T-helper 2 cell treated with Interferon-gamma antibody and Interleukin-4, amounts not matched to agents 5 μg/mL and 100 μg/mL, for 36 hours (primary cell): Measurements from ENCODE around the gene DENND5A.
"Not testable (repeated sequence)": the region's sequence is repeated elsewhere in the genome, so short reads cannot be mapped to it uniquely, and the experiment has no call there.

ENCODE experiments used
- DNase-seq: peaks from one replicate; pipeline ENCODE4 v3.0.0; 2021; ENCODE audit warnings: low spot score
- H3K27ac Mint-ChIP-seq: one replicate; pipeline ENCODE4 v1.8.0; 2021; ENCODE audit warnings: mild to moderate bottlenecking, mixed read lengths
- H3K27me3 Mint-ChIP-seq: one replicate; pipeline ENCODE4 v1.8.0; 2021; ENCODE audit warnings: low read depth, mixed read lengths
- H3K36me3 Mint-ChIP-seq: one replicate; pipeline ENCODE4 v1.8.0; 2021; ENCODE audit warnings: low read depth, mixed read lengths
- H3K4me1 Mint-ChIP-seq: one replicate; pipeline ENCODE4 v1.8.0; 2021; ENCODE audit warnings: low read depth, mixed read lengths
- H3K4me3 Mint-ChIP-seq: one replicate; pipeline ENCODE4 v1.8.0; 2022; ENCODE audit warnings: mild to moderate bottlenecking, moderate library complexity, mixed read lengths
- H3K9me3 Mint-ChIP-seq: one replicate; pipeline ENCODE4 v1.8.0; 2021; ENCODE audit warnings: mixed read lengths

Gene DENND5A

DNA sequence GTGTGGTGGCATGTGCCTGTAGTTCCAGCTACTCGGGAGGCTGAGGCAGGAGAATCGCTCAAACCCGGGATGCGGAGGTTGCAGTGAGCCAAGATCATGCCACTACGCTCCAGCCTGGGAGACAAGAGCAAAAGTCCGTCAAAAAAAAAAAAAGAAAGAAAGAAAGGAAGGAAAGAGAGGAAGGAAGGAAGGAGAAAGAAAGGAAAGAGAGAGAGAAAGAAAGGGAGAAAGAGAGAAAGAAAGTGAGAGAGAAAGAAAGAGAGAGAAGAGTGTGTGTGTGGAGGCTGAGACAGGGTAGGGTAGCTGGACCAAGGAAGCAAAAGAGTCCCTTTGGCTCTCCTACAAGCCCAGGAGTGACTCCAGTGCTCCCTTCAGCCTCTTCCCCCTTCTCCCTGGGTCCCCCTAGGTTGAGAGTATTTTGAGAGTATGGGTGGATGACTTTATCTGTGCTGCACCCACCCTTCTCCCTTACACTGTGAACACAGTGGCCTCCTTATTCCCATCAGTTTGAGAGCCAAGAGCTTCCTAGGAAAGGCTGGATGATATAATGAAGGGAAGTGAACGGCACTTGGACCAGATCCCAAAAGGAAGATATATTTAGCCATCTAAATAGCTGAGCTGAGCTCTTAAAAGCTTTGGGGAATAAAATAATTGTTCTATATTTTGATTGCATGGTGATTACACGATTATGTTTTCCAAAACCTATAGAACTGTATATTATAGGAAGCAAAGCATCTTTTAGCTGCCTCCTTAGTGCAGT, 9.5 kb upstream of the DENND5A start:
- DNase-seq = no peak
- peaks cover 4% of the 10 kb centered on the region for H3K4me1 Mint-ChIP-seq
- peaks cover 5% of the 10 kb centered on the region for H3K36me3 Mint-ChIP-seq
- H3K9me3 Mint-ChIP-seq = no peaks in the 10 kb centered on the region
- H3K27me3 Mint-ChIP-seq = peaks cover 12% of the 10 kb centered on the region
- no peak overlapping the region for H3K27ac Mint-ChIP-seq
- H3K4me3 Mint-ChIP-seq = no peak overlapping the region

GRCh38 chr11:9273376-9274336, 8.5 kb upstream of the DENND5A start:
- Mint-ChIP-seq H3K4me1 (peaks cover 4% of the 10 kb centered on the region), H3K36me3 (peaks cover 5% of the 10 kb centered on the region), H3K9me3 (no peaks in the 10 kb centered on the region), H3K4me3 (no peak overlapping the region), H3K27ac (no peak overlapping the region), H3K27me3 (peaks cover 17% of the 10 kb centered on the region)
- no peak for DNase-seq

GRCh38 chr11:9269492-9270013, 4.4 kb upstream of the DENND5A start:
- H3K27ac Mint-ChIP-seq = no peak overlapping the region
- H3K4me3 Mint-ChIP-seq = no peak overlapping the region
- H3K27me3 Mint-ChIP-seq = peaks cover 41% of the 10 kb centered on the region
- H3K4me1 Mint-ChIP-seq = peaks cover 9% of the 10 kb centered on the region
- DNase-seq = no peak
- no peaks in the 10 kb centered on the region for H3K9me3 Mint-ChIP-seq
- H3K36me3 Mint-ChIP-seq = no peaks in the 10 kb centered on the region

DNA sequence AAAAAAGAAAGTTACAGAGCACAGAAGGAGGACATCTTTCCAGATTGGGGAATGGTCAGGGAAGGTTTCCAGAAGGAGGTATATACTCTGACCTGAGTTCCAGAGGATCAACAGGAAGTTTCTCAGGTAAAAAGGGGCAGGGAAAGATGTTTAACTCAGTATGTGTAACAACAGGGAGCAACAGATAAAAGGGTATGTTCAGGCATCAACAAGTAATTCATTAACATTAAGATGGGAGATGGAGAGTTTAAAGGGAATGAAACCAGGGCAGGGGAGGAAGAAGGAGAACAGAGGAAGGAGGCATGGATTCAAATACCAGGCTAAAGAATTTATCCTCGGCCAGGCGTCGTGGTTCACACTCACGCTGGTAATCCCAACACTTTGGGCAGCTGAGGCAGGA, 2.5 kb upstream of the DENND5A start:
- H3K36me3 Mint-ChIP-seq = no peaks in the 10 kb centered on the region
- H3K27ac Mint-ChIP-seq = no peak overlapping the region
- H3K4me3 Mint-ChIP-seq = no peak overlapping the region
- H3K27me3 Mint-ChIP-seq = peaks cover 39% of the 10 kb centered on the region
- H3K9me3 Mint-ChIP-seq = no peaks in the 10 kb centered on the region
- no peak for DNase-seq
- H3K4me1 Mint-ChIP-seq = peaks cover 13% of the 10 kb centered on the region

DNA sequence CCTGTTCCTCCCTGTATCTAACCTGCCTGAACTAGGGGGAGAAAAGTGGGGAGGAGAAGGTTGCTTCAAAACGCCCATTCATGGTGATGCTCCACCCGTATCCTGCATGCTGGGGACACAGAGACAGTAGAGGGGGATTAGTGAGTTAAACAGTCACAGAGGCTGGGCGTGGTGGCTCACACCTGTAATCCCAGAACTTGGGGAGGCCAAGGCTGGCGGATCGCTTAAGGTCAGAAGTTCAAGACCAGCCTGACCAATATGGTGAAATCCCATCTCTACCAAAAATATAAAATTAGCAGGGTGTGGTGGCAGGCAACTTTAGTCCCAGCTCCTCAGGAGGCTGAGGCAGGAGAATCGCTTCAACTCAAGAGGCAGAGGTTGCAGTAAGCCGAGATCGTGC, 1.8 kb upstream of the DENND5A start:
- H3K4me1 Mint-ChIP-seq = peaks cover 19% of the 10 kb centered on the region
- peaks cover 36% of the 10 kb centered on the region for H3K27me3 Mint-ChIP-seq
- H3K4me3 Mint-ChIP-seq = no peak overlapping the region
- H3K36me3 Mint-ChIP-seq = no peaks in the 10 kb centered on the region
- H3K9me3 Mint-ChIP-seq = no peaks in the 10 kb centered on the region
- DNase-seq = no peak
- no peak overlapping the region for H3K27ac Mint-ChIP-seq

DNA sequence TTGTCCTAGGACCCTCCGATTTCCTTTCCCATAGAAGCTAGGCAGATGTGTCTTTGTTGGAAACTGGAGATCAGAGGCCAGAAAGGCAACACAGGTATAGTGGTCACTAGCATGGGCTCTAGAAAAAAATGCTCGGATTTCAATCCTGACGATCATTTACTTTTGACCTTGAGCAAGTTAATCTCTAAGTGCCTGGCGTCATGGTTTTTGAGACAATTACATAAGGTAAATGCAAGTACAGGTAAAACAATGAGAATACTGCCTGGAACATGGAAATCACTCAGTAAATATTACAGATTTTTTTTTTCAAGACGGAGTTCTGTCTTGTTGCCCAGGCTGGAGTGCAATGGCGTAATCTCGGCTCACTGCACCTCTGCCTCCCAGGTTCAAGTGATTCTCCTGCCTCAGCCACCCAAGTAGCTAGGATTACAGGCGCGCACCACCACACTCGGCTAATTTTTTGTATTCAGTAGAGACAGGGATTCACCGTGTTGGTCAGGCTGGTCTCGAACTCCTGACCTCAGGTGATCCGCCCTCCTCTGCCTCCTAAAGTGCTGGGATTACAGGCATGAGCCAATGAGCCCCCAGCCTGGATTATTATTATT, 1.1 kb upstream of the DENND5A start:
- Mint-ChIP-seq H3K4me3 (peak overlapping the region; percentile 81), H3K27me3 (peaks cover 33% of the 10 kb centered on the region), H3K4me1 (peaks cover 25% of the 10 kb centered on the region), H3K36me3 (peaks cover 3% of the 10 kb centered on the region), H3K27ac (peak overlapping the region; percentile 76), H3K9me3 (no peaks in the 10 kb centered on the region)
- no peak for DNase-seq

DNA sequence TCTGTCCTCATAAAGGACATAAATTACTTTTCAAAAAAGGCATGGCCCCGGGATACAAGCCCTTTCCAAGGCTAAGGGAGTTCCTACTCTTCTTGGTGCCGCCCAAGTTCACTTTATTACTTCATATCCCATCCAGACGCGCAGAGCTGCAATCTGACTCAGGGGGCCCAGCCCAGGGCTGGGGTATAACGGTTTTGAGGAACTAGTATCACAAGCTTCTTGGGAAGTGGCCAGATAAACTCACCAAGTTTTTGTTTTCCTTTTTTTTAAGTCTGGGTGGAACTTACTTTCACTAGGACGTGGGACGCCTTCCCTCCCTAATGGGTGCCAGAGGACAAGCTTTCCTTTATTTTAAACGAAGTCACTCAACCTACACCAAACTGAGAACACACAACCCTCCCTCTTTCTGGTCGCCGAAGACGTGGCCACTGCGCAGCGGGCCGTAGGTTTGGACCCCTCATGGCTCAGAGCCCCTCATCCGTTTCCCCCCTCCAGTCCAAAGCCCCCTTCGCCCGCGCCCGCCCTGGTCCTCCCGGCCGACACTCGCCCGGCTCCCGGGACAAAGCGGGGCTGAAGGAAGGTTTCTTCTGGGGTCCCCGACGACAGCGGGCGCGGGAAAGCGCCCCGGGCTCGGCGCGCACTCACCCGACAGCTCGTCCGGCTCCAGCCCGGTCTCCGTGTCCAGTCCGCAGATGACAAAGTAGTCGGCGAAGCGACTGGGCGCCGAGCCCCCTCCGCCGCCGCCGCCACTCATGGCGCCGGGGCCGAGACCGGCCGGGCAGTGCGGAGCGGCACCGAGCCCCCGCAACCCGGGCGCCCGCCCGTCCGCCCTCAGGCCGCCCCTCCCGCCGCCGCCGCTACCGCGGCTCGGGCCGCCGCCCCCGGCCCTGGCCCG, 587 bp downstream of the DENND5A start:
- H3K27ac Mint-ChIP-seq = peak overlapping the region; percentile 87
- peak overlapping the region; percentile 92 for H3K4me3 Mint-ChIP-seq
- no peaks in the 10 kb centered on the region for H3K9me3 Mint-ChIP-seq
- H3K27me3 Mint-ChIP-seq = peaks cover 29% of the 10 kb centered on the region
- H3K4me1 Mint-ChIP-seq = peaks cover 39% of the 10 kb centered on the region
- DNase-seq = peak; percentile 57
- peaks cover 3% of the 10 kb centered on the region for H3K36me3 Mint-ChIP-seq

DNA sequence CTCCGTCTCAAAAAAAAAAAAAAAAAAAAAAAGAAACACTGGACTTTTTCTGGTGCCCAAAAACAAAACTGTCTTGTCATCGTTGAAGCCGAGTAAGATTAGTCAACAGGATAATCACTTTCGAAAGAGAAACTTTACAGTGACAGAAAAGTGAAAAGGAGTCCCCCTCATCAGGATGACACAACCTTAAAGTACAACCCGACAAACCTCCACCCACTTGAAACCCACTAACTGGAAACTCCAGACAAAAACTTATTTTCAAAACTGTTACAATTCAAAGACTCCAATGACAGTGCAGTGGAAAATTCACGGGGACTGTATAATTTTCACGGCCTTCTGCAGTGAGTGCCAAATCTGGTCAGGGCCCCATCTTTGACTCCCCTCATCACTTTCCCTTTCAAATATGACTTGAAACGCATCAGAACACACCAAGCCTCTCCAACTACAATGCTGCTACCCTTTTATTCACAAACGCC, 1.3 kb downstream of the DENND5A start:
- H3K4me3 Mint-ChIP-seq = peak overlapping the region; percentile 92
- H3K4me1 Mint-ChIP-seq = peaks cover 39% of the 10 kb centered on the region
- peak overlapping the region; percentile 87 for H3K27ac Mint-ChIP-seq
- H3K36me3 Mint-ChIP-seq = peaks cover 3% of the 10 kb centered on the region
- peaks cover 24% of the 10 kb centered on the region for H3K27me3 Mint-ChIP-seq
- peak; percentile 73 for DNase-seq
- no peaks in the 10 kb centered on the region for H3K9me3 Mint-ChIP-seq

DNA sequence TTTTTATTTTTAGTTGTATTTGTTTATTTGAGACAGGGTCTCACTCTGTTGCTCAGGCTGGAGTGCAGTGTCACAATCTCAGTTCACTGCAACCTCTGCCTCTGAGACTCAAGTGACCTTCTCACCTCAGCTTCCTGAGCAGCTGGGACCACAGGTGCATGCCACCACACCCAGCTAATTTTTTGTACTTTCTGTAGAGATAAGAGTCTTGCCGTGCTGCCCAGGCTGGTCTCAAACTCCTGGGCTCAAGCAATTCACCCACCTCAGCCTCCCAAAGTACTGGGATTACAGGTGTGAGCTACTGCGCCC, 4.4 kb downstream of the DENND5A start:
- H3K9me3 Mint-ChIP-seq, H3K36me3 Mint-ChIP-seq, H3K27me3 Mint-ChIP-seq, DNase-seq: not testable (repeated sequence)
- peak overlapping the region; percentile 59 for H3K27ac Mint-ChIP-seq
- peak overlapping the region; percentile 68 for H3K4me3 Mint-ChIP-seq
- peaks cover 35% of the 10 kb centered on the region for H3K4me1 Mint-ChIP-seq

GRCh38 chr11:9259981-9260837, 4.9 kb downstream of the DENND5A start:
- Mint-ChIP-seq H3K9me3 (peaks cover 5% of the 10 kb centered on the region), H3K4me1 (peaks cover 34% of the 10 kb centered on the region), H3K36me3 (peaks cover 10% of the 10 kb centered on the region), H3K27ac (no peak overlapping the region), H3K4me3 (no peak overlapping the region), H3K27me3 (no peaks in the 10 kb centered on the region)
- no peak for DNase-seq

DNA sequence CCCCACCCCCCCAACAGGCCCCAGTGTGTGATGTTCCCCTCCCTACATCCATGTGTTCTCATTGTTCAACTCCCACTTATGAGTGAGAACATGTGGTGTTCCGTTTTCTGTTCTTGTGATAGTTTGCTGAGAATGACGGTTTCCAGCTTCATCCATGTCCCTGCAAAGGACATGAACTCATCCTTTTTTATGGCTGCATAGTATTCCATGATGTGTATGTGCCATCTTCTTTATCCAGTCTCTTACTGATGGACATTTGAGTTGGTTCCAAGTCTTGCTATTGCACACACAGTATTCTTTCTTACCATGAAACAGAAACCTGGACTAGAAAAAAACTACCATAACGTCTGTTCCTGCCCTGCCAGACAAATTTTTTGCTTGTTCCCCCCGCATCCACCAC, 6.9 kb downstream of the DENND5A start:
- not testable (repeated sequence) for H3K9me3 Mint-ChIP-seq, DNase-seq, H3K27ac Mint-ChIP-seq, H3K27me3 Mint-ChIP-seq, H3K4me3 Mint-ChIP-seq
- Mint-ChIP-seq H3K36me3 (peaks cover 17% of the 10 kb centered on the region), H3K4me1 (peaks cover 32% of the 10 kb centered on the region)

DNA sequence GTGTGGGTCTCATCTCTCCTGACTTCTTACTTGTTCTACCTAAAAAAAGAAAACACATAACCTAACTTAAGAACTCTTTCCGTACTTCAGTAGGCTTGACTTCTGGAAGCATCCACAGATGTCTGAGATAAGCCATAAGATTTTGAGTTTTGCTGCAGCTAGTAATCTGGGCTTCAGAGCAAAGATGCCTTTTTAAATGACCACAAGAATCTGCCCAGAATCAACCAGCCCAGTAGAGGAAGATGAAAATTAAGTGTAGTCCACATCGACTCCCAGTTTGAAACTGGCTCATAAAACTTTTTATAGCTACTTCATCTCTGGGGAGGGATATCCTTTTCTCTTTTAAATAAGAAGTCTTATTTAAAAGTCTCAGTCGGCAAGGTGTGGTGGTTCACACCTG, 10.7 kb downstream of the DENND5A start:
- no peak overlapping the region for H3K27ac Mint-ChIP-seq
- H3K9me3 Mint-ChIP-seq = peaks cover 5% of the 10 kb centered on the region
- DNase-seq = no peak
- peaks cover 18% of the 10 kb centered on the region for H3K36me3 Mint-ChIP-seq
- H3K27me3 Mint-ChIP-seq = no peaks in the 10 kb centered on the region
- H3K4me1 Mint-ChIP-seq = peaks cover 31% of the 10 kb centered on the region
- H3K4me3 Mint-ChIP-seq = no peak overlapping the region
